Measurements from ENCODE around the gene FUOM.
"Not testable (repeated sequence)": the region's sequence is repeated elsewhere in the genome, so short reads cannot be mapped to it uniquely, and the experiment has no call there.

FUOM gene

DNA sequence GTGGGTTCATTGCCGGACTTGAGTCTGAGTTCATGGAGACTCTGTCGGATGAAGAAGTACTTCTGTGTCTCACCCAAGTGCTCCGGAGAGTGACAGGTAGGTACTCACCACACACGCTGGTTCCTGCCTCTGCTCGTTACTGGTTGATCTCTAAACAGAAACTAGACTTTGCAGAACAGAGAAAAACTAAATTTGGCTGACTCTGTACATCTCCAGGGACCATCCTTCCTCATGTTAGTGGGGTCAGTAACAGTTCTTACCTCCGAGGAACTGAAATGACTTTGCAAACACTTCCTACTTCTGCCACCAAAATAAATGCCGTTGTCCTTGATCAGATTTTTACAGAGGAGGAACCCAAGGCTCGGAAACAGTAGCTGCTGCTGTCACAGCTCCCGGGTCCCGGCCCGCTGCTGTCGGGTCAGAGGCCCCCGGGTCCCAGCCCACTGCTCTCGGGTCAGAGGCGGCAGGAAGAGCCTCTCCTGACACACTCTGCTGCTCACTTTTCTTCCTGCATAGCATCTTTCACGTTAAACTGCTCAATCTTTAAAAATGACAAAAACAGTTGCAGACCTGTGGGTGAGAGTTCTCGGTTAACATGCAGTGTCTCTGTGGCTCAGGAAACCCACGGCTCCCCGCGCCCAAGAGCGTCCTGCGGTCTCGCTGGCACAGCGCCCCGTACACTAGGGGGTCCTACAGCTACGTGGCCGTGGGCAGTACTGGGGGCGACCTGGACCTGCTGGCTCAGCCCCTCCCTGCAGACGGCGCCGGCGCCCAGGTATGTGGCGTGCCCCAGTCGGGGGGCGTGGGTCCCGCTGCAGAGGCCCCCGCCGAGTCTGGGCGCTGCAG lies 31.4 kb upstream of the FUOM start:
- DNase-seq (ENCODE audit: low read depth in 2 of 2), result no peak

DNA sequence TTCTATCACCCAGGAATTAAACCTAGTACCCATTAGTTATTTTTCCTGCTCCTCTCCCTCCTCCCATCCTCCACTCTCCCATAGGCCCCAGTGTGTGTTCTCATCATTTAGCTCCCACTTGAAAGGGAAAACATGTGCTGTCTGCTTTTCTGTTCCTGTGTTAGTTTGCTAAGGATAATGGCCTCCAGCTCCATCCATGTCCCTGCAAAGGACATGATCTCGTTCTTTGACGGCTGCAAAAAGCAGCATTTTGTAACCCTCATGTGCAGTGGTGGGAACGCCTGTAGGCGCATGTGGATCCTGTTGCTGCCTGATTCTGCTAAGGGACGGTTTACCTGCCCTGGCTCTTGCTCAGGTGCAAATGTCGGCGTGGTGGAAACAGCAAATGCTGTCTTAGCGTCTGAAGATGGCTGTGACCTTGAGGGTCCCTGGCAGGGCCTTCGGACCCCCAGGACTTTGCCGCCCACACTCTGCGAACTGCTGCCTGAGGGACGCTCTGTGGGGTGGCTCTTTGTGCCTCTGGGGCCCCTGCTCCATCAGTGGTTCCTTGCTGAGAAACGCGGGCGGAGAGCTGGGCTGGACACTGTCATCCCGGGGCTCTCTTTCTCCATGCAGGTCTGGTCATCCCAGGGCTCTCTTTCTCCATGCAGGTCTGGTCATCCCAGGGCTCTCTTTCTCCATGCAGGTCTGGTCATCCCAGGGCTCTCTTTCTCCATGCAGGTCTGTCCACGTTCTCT lies 30.6 kb upstream of the FUOM start:
- no peak for DNase-seq (ENCODE audit: low read depth in 2 of 2)

DNA sequence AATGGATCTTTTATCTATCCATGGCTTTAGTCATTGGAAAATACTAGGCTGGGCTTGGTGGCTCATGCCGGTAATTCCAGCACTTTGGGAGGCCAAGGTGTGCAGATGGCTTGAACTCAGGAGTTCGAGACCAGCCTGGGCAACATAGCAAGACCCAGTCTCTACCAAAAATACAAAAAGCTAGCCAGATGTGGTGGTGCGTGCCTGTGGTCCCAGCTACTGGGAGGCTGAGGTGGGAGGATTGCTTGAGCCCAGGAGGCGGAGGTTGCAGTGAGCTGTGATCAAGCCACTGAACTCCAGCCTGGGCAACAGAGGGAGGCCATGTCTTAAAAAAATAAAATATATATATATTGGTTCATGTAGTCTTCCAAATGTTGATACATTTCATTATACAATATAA lies 29.1 kb upstream of the FUOM start:
- not testable (repeated sequence) for DNase-seq (ENCODE audit: low read depth in 2 of 2)

DNA sequence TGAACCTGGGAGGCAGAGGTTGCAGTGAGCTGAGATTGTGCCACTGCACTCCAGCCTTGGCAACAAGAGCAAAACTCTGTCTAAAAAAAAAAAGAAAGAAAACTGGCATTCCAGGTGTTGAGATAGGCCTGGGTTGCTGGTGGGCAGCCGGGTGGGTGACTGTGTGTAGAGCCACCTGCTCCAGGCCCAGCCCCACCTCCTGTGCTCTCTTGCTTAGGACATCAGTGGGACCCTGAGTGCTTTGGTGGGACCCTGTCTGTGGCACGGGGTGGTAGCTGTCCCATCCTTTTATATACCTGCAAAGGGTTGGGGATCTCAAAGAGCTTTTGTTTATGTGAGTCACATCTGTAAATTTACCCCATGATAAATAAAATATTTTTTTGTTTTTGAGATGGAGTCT lies 27.4 kb upstream of the FUOM start:
- DNase-seq (ENCODE audit: low read depth in 2 of 2), result no peak

DNA sequence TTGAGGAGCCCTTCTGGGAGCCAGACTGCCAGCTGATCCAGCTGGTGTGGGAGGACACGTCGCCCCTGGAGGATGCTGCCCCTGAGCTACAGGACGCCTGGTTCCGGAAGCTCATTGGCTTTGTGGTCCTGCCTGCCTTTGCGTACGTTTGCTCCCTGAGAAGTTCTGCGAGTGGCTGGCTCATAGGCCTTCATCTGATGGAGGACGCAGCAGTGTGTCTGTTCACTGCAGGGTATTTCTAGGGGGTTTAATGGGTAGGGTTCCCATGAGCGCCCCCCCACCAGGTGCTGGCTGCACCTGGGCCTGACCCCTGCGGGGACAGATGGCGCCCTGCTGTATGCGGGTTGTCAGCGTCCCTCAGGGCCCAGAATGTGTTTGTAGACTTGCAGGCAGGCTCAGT lies 26.3 kb upstream of the FUOM start:
- DNase-seq (ENCODE audit: low read depth in 2 of 2), result no peak

DNA sequence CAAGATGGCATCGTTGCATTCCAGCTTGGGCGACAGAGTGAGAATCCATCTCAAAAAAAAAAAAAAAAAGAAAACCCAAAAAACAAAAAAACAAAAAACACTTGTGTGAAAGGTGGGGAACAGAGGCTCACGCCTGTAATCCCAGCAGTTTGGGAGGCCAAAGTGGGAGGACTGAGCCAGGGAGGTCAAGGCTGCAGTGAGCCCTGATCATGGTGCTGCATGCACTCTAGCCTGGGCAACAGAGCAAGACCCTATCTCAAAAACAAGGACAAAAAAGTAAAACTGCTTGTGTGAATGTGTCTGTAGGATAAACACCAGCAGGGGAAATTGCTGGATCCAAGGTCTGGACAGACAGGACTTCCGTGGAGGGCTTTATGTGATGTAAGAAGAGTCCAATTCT lies 25.7 kb upstream of the FUOM start:
- DNase-seq (ENCODE audit: low read depth in 2 of 2), result no peak

DNA sequence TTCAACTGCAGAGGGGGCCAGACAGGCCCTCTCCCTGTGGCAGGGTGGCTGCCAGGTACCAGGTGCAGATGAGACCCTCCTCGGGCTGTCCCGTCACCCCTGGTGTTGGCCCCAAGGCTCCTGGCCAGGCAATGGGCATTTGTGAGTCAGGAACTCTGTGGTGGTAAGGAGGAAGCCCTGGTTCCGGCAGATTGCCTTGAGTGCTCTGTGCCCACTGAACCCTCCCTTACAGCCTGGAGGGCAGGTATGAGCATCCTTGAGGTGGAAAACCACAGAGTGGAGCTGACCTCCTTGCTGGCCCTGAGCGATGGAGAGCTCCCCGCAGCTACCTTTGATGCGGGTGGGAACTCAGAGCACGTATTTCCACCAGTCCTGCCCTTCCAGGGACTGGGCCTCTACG lies 23.2 kb upstream of the FUOM start:
- no peak for DNase-seq (ENCODE audit: low read depth in 2 of 2)

DNA sequence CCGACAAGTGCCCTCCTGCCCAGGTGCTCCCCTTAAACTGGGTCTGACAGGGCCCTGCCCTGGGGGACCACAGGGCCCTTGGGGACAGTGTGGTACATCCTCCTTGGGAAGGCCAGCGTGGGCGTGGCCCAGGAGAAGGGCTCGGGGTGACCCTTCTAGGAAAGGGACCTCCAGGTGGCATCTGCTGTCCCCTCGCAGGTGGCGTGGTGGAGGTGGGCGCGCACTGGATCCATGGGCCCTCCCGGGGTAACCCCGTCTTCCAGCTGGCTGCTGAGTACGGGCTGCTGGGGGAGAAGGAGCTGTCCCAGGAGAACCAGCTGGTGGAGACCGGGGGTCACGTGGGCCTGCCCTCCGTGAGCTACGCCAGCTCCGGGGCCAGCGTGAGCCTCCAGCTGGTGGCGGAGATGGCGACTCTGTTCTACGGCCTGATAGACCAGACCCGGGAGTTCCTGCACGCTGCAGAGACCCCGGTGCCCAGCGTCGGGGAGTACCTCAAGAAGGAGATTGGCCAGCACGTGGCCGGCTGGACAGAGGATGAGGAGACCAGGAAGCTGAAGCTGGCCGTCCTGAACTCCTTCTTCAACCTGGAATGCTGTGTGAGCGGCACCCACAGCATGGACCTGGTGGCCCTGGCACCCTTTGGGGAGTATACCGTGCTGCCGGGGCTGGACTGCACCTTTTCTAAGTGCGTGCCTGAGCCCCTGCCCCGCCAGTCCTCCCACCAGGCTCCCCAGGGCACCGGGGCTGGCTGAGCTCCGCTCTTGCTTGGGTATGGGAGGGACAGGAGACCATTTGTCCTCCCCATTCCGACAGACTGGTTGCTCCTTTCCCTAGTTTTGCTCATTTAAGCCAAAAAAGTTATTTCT lies 22.2 kb upstream of the FUOM start:
- no peak for DNase-seq (ENCODE audit: low read depth in 2 of 2)

DNA sequence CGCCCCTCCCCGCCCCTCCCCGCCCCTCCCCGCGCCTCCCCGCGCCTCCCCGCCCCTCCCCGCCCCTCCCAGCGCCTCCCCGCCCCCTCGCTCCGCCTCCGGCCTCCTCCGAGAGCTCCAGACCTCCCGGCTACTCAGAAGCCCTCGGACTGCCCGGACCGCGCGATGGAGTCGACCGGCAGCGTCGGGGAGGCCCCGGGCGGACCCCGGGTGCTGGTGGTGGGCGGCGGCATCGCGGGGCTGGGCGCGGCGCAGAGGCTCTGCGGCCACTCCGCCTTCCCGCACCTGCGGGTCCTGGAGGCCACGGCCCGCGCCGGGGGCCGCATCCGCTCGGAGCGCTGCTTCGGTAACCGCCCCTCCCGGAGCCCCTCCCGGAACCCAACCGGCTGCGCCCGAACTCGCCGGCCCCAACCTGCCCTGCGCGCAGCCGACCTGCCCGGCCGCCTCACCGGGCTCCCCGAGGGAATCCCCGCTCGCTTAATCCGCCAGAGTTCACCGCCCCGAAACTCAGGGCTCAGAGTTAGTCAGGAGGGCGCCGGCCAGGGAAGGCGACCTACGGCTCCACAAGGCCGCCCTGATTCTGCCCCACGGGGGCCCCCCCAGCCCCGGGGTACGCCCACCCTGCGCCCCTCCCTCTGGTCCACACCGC lies 21.5 kb upstream of the FUOM start, which contains the start of gene PAOX:
Gene PAOX (plus strand): TSS at position 111 of the 649 bp plus-strand sequence. CDS start 55 bp downstream, at position 166.
- DNase-seq (ENCODE audit: low read depth in 2 of 2), result no peak

DNA sequence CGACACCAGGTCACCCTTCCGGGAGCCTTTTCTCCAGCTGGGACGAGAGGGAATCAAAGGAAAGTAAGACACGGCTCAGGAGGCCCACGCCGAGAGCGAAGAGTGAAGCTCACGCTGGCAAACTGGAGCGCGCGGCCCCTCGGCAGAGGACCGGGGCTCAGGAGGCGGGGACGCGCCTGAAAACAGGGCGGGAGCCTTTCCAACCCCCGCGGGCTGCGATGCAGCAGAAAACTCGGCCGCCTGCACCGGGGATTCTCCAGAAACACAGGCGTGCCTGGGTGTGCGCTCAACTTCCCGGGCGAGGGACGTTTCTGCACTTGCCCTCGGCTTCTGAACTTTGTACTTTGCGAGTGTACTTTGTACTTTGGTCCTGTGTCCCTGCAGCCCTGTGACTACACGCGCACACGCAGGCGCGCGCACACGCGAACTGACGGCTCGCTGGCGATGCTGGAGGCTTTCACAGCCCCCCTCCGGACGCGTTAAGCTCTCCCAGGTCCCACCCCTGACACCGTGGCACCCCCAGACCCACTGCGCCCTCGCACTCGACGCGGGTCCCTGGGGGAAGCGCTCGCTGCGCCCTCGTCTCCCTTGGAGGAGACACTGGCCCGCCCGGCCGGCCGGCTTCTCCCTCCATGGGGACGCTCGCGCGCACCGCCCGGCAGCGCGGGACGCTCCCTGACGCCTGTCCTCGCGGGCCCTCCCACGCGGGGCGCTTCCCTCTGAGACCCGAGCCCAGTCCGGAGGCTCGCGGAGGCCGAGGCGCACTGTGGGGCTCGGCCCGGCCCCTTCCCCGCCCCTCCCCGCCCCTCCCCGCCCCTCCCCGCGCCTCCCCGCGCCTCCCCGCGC lies 20.7 kb upstream of the FUOM start:
- DNase-seq (ENCODE audit: low read depth in 2 of 2), result no peak

DNA sequence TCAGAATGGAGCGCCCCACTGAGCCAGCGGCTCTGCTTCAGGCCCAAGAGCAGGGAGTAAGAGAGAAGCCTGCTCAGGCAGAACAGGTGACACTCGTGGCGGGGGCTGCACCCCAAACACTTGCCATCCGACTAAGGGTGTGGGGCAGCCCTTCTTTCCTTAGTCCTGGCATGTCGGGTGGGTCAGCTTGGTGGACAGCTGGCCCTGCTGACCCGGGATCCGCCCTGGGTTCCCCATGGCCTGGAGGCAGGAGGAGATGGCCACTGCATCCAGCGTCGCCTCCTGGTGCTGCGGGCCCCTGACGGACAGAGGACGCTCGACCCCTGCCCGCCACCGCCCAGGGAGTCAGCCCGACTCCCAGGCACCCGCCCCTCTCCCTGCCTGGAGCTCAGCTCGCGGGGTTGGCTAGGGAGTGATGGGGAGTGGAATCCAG lies 20.0 kb upstream of the FUOM start:
- no peak for DNase-seq (ENCODE audit: low read depth in 2 of 2)

DNA sequence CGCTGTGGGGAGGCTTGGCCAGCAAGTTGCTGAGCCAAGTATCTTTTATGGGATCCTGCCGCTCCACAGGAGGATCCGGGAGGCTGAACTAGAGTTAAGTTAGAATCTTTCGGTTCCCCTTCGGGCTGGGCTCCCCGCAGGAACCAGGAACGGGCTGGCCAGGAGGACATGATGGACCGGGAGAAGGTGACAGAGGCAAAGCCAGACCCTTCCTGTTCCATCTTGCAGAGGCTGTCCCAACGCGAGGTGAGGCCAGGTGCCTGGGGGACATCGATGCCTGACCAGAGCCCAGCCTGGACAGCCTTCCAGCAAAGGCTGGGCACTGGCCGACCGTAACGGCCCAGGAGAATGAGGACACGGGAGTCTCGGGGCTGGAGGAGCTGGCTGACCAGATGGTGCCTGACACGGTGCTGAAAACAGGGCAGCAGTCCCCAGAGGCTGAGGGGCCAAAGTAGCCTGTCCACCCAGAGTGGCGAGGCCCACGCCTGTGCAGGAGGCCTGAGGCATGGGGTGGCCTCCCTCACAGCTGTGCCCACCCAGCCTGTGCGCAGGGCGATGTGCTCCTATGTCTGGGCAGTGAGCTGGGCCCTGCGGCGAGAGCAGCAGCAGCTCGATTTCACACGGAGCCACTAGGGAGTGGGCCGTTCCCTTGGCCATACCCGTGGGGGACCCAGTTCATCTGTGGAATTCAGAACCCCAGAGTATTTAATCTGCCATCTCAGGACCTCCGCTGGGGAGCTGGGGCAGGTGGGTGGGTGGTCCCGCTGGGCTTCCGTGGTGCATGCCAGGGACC lies 19.4 kb upstream of the FUOM start:
- no peak for DNase-seq (ENCODE audit: low read depth in 2 of 2)

DNA sequence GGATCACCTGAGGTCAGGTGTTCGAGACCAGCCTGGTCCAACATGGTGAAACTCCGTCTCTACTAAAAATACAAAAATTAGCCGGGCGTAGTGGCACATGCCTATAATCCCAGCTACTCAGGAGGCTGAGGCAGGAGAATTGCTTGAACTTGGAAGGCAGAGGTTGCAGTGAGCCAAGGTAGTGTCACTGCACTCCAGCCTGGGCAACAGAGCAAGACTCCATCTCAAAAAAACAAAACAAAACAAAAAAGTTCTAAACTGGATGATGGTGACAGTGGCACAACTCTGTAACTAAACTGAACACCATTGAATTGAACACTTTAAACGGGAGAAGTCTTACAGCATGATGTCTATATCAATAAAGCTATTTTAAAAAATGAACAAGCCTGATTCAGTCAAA lies 18.4 kb upstream of the FUOM start:
- not testable (repeated sequence) for DNase-seq (ENCODE audit: low read depth in 2 of 2)

DNA sequence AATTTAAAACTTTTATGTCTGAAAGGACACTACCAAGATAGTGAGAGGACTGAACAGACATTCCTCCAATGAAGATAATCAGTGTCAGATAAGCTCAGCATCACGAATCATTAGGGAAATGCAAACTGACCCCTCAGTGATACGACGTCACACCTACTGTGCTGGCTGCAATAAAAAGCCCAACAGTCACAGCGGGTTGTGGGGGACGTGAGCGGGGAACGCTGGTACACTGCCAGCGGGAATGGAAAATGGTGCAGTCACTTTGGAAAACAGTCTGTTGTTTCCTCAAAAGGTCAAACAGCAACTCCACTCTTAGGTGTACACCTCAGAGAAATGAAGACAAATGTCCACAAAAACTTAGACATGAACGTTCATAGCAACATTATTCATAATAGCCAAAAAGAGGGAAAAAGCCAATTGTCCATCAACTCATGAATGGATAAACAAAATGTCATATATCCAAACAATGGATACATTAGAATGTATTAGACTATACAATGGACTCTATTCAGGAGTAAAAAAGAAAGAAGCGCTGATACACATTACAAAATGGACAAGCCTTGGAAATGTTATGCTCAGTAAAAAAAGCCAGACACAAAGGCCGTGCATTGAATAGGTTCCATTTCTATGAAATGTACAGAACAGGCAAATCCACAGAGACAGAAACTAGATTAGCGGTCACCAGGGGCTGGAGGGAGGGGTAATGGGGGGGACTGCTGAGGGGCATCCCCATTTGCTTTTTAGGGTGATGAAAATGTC lies 17.7 kb upstream of the FUOM start:
- no peak for DNase-seq (ENCODE audit: low read depth in 2 of 2)

DNA sequence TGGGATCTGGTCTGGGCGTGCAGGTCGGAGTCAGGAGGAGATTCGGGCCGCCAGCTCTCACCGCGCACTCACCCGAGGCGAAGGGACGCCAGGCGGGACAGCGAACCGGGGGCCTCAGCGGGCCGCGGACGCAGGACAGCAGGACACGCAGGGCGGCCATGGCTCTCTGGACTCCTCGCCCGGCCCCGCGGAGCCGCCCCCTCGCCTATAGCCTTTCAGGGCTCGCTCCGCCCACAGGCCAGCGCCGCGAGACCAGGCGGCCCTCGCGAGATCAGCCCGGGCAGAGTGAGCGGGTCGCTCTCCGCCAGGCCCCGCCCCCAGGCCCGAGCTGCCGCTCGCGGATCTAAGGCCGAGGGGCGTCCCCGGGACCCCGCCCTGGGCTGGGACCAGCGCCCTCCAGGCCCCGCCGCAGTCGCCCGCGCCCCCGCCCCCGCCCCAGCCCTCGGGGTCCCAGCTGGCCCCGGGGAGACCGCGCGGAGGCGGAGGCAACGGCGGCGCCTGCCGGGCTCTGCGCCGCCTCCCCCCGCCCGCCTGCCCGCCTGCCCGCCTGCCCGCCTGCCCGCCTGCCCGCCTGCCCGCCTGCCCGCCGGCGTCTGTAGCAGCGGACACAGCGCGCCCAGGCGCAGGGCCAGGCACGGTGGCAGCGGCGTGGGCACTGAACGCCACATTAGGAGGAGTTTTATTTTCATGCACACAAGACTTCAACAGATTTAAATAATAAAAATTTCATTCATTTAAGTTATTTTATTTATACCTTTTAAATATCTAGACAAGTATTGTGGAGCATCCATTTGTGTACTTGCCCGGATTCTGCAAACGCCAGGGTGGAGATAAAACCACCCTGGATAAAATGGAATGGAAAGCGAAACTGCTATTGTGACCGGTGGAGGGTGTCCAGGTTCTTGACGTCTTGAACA lies 15.6 kb upstream of the FUOM start, which contains the start of gene ECHS1:
Gene ECHS1 (minus strand): TSS at position 181 of the 917 bp plus-strand sequence. CDS start 21 bp downstream, at position 160.
- peak; percentile 83 to 88 for DNase-seq (ENCODE audit: low read depth in 2 of 2)

DNA sequence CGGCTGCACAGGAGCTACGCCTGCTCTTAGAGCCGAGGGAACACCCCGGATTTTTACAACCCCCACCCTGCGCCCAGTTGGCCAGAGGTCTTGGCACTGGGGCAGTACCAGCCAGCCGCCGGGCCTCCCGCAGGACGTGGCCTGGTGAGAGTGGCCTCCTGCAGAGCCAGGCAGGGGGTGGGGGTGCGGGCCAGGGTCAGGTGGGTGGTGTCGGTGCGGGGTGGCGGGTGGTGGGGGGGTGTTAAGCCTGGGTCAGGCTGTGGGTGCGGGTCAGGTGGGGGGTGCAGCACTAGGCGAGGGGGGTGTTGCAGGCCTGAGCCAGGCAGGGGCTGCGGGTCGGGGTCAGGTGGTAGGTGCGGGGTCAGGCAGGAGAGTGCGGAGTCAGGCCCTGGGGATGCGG lies 14.7 kb upstream of the FUOM start:
- no peak for DNase-seq (ENCODE audit: low read depth in 2 of 2)

DNA sequence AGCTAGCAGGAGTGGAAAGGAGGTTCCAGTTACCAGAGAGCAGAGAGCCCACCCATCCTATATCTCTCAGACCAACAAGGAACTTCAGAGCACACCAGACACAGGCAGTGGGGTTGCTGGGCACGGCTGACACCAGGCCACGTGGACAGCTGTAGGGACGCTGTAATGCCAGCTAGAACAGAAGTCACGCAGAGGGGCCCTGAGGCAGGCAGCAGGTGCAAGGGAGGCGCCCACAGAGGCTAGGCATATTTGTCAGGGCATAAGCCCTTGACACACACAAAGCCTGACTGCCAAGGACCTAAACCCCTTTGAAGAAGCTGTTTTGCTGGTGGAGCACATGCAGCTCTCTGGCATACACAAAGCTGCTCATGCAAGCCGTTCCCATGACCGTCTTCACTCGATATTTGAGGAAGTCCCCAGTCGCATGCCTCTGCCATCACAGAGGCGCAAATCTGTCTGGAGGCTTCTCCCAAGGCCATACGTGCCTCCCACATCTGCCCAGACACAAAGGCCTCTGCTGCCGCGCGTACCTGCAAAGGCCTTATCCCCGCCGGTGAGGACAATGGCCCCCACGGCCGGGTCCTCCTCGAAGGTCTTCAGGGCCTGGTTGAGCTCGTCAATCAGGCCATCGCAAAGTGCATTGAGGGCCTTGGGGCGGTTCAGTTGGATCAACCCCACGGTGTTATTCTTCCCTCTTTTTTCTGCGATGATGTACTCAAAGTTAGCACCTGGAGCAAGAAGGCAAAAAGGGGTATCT lies 12.4 kb upstream of the FUOM start:
- DNase-seq (ENCODE audit: low read depth in 2 of 2), result no peak

Measured in stimulated activated CD4-positive, alpha-beta T cell treated with anti-CD3 and anti-CD28 coated beads, Interleukin-1b, Interleukin-23, amount 100 ng/mL, for 1 hour (primary cell).